GM20000 (cell line): Measurements from ENCODE around the gene ZNF823.

Source experiments
- DNase-seq: peaks from one replicate; pipeline ENCODE4 v3.0.0; 2012; ENCODE audit warnings: low spot score
- CTCF ChIP-seq: IDR thresholded peaks from 2 replicates; pipeline ENCODE4 v1.5.1; 2012; ENCODE audit warnings: mild to moderate bottlenecking, control low read depth; ENCODE audit errors: extremely low read depth, missing control alignments

ZNF823 gene

DNA sequence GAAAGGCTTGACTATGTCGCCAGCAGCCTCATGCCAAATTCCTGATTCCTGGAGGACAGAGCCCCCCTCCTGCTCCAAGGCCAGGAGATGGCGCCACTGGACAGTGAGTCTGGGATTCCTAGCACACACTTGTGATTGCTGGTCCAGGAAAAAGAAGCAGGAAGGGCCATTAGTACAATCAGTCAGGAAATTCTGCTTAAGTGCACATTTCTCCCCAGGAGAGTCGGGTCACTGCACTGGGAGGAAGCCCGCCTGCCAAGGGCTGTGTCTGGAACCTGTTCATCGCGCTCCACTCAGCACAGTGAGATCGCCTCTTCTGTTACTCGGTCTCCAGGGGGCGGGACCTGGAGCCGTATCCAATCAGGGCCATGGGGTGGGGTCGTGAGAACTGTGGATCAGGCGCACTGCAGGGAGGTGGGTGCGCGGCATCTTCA lies 65.1 kb downstream of the ZNF823 start:
- peak; percentile 42 for DNase-seq
- TF ChIP-seq CTCF, result peak; percentile 47
